GM19043 (cell line): ENCODE data around the gene IMMP2L.
"Not testable (repeated sequence)": the region's sequence is repeated elsewhere in the genome, so short reads cannot be mapped to it uniquely, and the experiment has no call there.

Experiments used
- ATAC-seq: cut with Tn5 transposase; IDR thresholded peaks from one replicate; pipeline ENCODE4 v1.9.1; 2021; ENCODE audit warnings: low read depth; ENCODE audit not compliant: unreplicated experiment

The IMMP2L gene

GRCh38 chr7:110724811-110725210, 837.5 kb downstream of the IMMP2L start:
- no peak for ATAC-seq

GRCh38 chr7:110721395-110721794, 840.9 kb downstream of the IMMP2L start:
- ATAC-seq = no peak

DNA sequence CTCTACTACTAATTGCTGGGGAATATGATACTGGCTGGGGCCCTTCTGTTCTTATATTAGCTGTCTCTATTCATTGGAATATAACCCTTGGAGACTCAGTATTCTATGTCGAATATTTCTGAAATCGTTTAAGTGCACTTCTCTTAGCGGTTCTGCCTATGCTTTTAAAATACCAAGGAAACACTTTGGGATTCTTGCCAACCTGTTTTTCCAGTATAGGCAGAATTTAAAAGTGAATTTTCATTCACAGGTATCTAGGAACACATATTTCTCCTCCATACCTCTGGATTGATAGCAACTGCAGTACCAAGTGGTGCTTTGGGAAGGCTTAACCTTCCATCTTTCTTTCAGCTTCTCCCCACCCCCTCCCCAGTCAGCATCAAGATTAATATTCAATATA, 841.7 kb downstream of the IMMP2L start:
- ATAC-seq = no peak

DNA sequence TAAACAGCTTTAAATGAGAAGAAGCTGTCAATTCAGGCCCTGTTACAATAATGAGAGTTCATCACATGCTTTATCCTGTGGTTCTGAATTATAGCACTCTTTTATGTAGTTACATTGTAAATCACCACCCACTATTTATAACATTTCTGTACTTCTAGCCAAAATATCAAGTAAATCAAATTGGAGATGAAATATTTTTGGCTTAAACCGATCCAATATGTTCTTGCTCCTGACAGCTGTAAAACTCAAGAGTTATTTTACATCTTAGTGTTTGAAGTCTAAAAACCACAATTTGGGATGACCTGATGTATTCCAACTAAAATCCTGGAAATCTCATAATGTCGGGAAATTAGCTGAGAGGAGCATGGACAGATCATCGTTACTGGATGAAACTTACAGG, 842.6 kb downstream of the IMMP2L start:
- no peak for ATAC-seq

- ATAC-seq = no peak
Observed at GRCh38 chr7:110718503-110719205, 843.6 kb downstream of the IMMP2L start.

GRCh38 chr7:110704225-110704624, 858.1 kb downstream of the IMMP2L start:
- no peak for ATAC-seq

DNA sequence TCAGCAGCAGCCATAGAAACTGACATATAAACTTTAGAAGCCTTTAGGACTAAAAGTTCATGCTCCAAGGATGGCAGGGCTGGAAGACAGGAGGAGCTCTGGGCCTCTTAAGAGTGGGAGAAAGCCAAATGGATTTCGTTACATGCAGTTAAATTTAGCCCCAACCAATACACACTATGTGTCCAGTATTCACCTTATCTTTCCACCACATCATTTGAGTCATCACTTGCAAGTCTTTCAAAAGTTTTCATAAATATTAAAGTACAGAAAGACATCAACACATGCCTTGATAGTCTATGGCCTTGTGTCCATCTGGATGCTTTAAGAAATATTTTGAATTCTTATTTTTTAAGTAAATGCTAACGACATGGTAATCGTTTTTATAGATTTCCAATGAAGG, 863.7 kb downstream of the IMMP2L start:
- ATAC-seq = no peak

DNA sequence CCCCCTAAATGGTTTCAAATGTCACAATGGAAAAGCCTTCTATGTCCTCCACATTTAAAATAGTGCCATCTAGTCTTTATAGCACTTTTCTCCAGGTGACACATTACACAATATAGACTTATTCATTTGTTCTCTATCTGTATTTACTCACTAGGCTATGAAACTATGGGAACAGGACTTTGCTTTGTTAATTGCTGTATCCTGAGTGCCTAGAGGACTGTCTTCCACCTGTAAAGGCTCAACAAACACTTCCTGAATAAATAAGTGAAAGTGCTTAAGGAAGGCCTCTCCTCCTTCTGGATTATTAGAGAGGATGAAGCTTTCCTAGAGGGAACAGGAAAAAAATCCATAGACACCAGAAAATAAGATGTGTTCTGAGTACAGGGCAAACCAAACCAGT, 868.9 kb downstream of the IMMP2L start:
- no peak for ATAC-seq

DNA sequence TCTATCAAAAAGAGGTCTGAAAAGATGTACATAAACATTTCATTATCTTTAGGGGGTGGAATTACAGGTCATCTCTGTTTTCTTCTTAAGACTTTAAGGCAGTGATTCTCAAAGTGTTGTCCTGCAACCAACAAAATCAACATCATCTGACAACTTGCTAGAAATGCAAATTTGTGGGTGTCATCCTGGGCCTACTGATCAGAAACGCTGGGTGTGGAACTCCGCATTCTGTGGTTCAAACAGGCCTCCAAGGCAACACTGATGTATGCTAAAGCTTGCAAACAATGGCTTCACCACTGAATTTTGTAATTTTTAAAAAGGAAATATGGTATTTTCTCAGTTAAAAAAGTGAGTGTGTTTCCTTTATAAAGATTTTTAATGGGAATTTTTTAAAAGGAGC, 873.4 kb downstream of the IMMP2L start:
- ATAC-seq = no peak

- ATAC-seq = no peak
Observed at GRCh38 chr7:110685899-110686298, 876.4 kb downstream of the IMMP2L start.

DNA sequence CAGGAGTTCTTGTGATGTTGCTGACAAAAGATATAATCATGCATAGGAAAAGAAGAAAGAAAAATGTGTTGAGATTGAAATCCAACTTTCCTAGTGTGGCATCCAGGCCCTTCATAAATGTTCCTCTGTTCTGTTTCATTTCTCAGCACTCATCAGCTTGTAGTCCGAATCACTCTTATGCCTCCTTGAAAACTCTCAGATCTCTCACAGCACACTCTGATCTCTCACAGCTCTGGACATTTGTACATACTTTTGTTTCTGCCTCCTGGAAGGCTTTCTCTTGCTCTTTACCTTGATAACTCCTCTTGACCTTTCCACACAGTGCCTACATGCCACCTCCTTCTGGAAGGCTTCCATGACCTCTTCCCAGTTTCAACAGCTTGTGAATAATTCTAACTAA, 880.4 kb downstream of the IMMP2L start:
- ATAC-seq = no peak

- ATAC-seq = no peak
Observed at GRCh38 chr7:110677405-110677804, 884.9 kb downstream of the IMMP2L start.

DNA sequence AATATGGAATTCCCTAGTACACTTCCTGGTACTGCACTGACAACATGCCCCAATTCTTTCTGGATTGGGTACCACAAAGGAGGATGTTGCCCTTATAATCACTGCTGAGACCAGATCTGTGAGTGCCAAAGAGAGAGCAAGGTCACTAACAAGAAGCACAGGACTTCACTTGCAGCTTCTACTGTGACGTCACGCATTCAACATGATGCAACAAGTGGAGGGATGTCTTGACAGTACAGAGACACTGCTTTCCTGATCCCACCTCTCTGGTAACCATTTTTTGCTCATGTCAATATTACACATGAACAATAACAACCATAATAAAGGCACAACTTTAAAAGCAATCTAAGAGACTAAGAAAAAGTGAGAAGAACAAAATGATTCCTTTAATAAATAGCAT, 885.5 kb downstream of the IMMP2L start:
- no peak for ATAC-seq

DNA sequence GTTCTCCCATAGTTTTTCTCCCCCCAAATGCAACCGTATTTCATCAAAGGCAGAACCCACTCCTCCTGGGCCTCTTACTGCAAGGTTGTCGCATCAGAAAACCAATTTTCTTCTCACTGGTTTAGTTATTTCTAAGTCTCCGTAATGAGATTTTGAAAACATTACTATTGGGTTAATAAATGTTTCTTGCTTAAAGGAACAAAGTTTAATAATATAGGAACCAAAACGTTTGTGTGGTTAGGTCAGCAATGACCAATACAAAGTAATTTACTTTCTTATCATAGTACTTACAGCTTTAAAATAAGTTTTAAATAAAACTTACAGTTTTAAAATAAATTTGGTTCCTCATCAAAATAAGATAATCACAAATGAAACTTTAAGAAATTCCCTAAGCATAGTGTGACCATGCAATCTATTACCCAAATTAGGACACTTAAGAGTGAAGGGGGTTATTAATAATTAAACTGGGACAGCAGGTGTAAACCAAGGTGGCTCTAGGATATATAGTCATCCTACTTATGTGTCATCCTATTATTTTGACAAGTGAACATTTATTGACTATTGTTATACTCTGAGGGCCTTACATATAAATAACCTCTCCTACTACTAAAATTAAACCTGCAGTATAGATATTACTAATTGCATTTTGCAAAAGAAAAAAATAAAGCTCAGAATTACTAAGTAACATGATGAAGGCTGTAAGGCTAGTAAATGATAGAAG, 886.7 kb downstream of the IMMP2L start:
- no peak for ATAC-seq

DNA sequence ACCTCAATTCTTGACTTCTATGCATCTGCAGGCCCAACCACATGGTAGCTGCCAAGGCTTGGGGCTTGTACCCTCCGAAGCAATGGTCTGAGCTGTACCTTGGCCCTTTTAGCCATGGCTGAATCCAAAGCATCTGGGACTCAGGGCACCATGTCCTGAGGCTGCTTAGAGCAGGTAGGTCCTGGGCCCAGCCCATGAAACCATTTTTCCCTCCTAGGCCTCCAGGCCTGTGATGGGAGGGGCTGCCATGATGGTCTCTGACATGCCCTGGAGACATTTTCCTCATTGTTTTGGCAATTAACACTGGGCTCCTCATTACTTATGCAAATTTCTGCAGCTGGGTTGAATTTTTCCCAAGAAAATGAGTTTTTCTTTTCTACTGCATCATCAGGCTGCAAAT, 889.1 kb downstream of the IMMP2L start:
- no peak for ATAC-seq

DNA sequence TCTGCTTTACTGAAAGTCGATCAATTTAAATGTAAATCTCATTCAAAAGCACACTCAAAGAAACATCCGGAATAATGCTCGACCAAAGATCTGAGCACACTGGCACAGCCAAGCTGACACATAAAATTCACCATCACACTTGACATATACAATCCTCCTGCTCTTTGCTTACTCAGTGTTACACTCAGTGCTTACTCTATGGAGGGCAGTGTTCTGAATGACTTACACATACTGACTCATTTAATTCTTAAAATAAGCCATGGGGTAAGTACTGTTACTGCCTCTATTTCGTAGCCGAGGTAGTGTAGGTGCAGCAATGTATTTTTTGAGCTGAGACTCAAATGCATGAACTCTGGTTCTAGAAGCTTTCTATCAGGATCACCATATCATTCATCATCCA, 892.9 kb downstream of the IMMP2L start:
- no peak for ATAC-seq

GRCh38 chr7:110664803-110665202, 897.5 kb downstream of the IMMP2L start:
- ATAC-seq = no peak

DNA sequence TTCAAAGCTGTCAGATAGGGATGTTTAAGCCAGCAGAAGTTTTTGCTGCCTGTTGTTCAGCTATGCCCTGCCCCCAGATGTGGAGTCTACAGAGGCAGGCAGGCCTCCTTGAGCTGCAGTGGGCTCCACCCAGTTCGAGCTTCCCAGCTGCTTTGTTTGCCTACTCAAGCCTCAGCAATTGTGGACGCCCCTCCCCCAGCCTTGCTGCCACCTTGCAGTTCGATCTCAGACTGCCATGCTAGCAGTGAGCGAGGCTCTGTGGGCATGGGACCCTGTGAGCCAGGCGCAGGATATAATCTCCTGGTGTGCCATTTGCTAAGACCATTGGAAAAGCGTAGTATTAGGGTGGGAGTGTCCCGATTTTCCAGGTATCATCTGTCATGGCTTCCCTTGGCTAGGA, 901.7 kb downstream of the IMMP2L start:
- not testable (repeated sequence) for ATAC-seq

DNA sequence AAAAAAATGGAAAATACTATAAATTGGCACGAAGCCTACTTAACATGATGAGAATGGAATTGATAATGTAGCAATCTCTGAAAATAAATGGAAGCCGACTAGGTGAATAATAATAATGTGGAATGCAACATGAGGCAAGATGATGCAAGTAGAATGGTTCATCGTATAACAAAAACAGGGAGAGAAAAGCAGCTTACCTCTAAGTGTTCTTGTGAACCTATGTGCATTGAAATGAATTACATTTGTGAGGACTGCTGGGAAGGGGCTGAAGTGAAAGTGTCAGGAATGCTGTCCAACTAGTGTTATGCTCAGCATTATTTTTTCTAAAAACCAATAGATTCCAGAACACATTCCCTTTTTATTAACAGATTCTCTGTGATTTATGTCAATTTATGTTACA, 912.0 kb downstream of the IMMP2L start:
- no peak for ATAC-seq

DNA sequence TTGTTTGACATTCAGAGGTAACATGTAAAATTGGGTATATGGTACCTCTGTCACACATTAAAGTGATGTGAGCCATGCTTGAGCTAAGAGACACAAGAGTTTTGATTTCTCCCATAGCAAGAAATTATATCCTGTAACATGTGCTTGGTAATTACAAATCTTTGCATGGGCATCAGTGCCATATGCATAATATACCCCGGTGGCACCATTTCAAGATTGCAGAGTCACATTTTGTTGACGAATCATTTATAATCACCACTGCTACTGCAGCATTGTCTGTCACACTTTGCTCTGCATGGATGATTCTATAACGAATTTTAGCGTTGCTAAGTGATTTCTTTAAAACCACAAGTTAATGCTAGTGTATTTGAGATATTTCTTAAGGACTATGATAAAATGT, 915.0 kb downstream of the IMMP2L start:
- ATAC-seq = no peak

DNA sequence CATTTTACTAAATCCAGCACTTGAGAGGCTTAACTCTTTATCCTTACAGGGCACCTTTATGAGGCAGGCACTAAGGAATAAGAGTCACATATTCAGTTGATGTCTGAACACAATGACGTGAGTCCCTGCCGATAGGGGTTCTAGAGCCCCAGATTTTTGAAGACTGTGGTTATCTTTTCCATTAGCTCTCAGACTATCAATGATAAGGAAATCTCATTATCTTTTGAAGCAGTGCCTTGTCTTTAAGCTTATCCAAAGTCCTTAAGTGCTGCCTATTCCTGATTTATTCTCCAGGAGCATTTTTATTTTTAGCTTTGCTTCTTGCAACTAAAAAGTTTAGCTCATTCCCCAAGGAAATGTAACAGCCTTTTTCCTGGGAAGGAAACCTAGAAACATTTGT, 915.5 kb downstream of the IMMP2L start:
- ATAC-seq = no peak

GRCh38 chr7:110645616-110646015, 916.7 kb downstream of the IMMP2L start:
- no peak for ATAC-seq
